COLO668 (cell line): ENCODE measurements around the gene ATE1.
"Not testable (repeated sequence)": the region's sequence is repeated elsewhere in the genome, so short reads cannot be mapped to it uniquely, and the experiment has no call there.

Source experiments
- DNase-seq: peaks from one replicate; lab custom pipeline; 2025; ENCODE audit not compliant: unreplicated experiment; lab: John Stamatoyannopoulos, UW

The ATE1 gene

DNA sequence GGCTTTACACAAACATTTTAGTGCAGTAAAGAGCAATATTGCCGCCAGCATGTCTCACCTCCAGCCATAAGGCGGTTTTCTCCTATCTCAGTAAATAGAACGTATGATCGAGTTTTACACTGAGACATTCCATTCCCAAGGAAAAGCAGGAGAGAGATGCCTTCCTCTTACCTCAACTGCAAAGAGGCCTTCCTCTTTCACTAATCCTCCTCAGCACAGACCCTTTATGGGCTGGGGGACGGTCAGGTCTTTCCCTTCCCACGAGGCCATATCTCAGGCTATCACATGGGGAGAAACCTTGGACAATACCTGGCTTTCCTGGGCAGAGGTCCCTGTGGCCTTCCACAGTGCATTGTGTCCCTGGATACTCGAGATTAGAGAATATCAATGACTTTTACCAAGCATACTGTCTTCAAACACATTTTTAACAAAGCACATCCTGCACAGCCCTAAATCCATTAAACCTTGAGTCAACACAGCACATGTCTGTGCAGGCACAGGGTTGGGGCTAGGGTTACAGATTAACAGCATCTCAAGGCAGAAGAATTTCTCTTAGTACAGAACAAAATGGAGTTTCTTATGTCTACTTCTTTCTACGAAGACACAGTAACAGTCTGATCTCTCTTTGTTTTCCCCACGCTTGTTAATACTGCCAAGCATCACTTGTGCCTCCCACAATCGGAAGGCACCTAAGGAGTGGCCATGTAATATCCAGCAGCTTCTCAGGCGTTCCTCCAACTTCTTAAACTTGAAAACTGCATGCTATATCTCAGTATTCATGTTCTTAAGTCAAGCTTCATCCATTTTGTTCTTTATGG is 2.6 kb upstream of the ATE1 start:
- not testable (repeated sequence) for DNase-seq

- DNase-seq: not testable (repeated sequence)
These were observed 1.9 kb upstream of the ATE1 start for GRCh38 chr10:121929585-121930267.

DNA sequence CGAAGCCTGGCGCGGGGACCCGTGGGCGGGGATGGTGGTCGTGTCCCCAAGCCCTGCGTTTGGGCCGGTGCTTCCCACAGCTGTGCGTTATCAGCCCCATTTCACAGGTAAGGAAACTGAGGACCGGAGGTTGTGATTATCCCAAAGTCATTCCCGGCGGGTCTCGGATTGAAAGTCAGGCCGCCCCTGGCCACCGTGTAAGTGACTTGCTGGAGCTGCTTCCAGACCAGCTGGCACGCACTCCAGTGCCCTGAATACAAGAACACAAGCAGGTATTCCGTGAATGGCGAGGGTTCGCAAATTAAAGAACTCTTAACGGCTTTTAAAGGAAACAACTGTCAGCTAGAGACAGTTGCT is 675 bp upstream of the ATE1 start:
- peak; percentile 35 for DNase-seq

DNA sequence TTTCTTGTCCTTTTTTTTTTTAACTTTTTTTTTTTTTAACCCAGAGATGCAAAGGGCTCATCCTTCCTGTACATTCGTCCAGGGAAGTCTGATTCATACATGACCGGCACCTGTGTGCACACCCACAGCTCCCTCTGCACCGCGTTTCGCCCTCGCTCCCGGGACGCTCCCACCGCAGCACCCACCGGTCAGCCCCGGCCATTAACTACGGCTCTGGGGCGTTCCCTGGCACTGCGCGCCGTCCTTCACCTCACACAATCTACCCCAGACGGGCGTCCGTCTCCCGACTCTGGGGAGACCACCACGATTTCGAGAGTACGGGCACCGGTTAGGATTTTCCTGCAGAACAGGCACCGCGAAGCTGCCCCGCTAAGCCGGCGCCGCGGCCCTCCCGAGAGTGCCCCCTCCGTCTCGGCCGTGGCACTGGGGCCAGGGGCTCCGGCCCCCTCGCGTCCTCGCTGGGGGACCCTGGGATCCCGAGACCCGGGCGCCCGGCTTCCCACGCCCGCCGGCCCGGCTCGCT is 452 bp downstream of the ATE1 start:
- peak; percentile 48 for DNase-seq

DNA sequence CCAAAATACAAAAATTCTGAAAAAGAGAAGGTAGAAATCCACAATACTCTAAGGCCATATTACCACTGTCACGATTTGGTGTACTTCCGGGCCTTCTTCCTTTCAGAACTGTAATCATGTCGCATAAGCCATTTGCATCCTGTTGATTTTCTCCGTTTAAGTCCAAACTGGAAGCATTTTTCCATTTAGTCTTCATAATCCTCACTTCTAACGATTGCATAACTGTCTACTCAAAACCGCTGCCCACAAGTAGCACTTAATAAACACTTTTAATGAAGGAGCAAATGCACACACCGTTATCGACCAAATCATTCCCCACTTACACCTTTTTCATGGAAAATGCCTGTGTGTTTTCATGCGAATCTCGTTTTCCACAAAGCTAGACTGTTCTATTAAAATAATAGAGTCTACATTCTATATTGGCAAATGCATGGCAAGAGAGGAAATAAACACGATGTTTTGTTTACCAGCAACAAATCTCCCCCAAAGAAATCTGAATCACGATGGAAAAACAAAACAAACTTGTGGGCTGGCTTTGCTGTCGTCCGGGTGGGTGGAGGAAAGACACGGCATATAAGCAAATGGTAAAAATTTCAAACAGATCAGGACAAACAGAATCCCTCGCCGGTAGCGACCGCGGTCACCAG is 1.0 kb downstream of the ATE1 start:
- DNase-seq: no peak

DNA sequence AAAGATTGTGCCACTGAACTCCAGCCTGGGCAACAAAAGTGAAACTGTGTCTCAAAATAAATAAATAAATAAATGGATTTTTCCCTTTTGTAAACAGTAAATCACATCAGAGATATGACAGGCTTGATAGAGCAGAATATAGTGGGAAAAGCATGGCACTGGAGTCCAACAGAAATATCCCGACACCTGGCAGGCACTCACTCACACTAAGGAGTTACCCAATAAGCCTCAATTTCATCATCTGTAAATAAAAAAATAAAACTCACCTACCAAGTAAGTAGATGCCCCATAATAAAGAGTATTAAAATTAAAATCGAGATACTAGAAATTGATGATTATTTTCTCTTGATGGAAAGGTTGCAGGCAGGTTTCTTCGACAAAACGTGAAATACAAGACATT is 1.7 kb downstream of the ATE1 start:
- DNase-seq: no peak

DNA sequence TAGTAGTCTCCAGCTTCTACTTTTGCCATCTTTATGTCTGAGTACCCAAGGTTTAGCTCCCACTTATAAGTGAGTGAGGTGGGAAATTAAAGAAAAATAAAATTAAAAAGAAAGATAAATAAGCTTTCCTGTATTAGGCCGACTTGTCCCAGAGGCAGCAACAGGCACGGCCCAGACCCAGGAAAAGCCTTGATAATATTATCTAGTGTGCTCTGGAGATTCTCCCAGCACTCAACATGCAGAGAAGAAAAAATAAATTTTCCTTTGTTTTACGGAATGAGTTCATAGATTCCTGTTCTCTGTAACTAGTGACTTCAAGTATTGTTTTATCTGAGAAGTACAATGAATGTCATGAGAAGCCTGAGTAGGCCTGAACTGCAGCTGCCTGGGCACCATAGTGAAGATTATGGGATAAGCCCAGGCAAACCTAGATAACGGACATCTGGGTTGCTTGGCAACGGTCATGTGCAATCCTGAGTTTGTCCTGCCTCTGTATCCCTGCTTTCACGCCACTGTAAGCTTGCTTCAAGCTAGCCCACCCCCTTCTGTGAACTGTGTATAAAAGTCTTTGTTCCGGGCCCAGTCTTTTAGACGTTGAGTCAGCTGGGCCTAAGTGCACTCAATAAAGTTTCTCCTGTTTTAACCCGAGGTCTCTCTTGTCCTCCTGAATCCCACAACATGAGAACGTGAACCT is 6.4 kb downstream of the ATE1 start:
- DNase-seq: no peak

- DNase-seq: no peak
These were observed 8.2 kb downstream of the ATE1 start for GRCh38 chr10:121919666-121920065.

GRCh38 chr10:121918800-121919199 is 9.0 kb downstream of the ATE1 start:
- not testable (repeated sequence) for DNase-seq

DNA sequence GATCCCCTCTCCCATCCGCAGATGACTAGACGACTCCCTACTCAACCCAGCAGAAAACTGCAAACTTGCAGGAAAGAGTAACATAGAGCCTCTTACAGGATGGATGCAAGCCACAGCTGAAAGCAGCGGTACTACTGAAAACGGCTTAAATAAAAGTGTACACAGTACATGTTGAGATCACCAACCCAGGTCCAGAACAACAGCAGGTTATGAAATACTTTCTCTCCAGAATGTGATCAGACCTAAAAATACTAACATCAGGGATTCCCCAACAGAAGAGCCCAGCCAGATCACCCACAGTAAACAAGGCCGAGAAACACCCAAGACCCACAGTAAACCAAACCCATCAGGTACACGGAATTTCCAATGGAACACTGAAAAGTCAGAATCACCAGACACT is 13.2 kb downstream of the ATE1 start:
- no peak for DNase-seq

DNA sequence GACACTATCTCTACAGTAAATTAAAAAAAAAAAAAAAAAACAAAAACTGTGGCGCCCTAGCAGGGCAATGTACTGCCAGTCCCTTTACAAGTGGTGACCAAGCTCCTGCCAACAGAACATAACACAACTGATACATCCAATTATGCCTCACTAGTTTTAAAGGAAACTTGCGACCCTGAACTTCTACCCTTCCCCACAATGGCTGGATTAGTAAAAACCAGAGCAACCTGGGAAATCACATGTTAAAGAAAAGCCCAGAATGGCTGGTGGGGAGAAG is 16.5 kb downstream of the ATE1 start:
- no peak for DNase-seq

DNA sequence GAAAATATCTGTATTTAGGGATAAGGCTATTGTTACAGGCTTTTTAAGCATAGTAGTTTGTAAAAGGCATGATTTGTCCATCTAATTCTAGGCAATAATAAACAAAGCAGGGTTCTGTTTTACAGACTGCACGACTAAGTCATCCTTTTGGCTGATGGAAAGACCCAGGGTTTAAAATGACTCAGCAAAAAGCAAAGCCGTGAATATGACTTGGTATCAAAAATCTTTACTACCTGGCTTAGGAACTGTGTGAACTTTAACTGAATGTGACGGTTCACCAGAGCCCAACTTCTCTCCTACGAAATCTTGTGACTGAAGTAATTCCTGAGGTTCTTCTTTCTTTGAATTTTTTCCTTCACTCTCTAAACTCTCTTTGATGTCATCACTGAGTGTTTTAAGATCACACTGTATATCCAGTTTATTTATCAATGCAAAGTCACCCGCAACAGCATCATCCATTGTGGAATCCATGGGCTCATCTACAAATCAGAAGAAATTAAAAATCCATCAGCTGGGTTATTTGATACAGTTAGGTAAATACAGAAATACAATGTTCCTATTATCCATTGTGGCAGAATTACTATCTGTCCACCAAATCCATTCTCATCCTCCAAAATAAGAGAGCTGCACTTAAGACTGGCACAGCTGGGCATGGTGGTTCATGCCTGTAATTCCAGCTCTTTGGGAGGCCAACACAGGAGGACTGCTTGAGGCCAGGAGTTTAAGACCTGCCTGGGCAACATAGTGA is 17.0 kb downstream of the ATE1 start:
- no peak for DNase-seq

DNA sequence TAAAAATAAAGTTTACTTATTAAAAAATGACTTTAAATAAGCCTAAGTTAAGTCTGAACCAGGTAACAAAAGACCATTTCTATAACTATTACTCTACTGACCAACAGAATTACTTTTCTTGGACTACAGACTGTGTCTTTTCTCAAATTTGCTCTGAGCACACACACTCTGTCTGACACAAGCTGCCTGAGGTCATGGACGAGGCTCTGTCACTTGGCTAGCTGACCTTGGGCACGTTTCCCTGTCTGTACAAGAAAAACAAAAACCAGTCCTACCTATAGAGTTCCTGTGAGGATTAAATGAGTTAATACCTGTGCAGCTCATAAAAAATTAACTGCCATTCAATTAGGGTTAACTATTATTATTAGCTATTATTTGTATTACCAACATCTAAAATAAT is 22.9 kb downstream of the ATE1 start:
- DNase-seq: no peak

DNA sequence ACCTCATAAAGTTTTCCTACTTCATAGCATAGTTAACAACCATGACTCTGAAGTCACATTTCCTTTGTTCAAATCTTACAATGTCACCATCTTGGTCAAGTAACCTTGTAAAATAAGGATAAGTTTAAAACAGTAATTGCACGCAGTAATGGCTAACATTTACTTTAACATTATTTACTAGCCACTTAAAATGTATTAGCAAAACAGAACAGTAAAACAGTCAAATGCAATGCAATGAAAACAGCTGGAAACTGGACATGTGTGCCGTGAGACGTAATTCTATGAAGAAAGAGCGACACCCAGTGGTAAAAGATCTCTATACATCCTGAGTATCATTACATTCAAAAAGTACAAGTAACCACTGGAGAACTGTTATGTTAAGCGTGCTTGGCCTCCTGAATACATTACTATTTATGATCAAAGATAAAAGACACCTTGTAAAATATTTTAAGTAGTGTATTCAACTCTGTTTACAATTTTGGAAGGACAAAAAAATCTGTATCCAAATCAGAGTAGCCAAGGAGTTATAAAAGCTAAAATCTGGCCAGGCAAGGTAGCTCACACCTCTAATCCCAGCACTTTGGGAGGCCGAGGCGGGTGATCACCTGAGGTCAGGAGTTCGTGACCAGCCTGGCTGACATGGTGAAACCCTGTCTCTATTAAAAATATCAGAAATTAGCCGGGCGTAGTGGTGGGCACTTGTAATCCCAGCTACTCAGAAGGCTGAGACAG is 27.2 kb downstream of the ATE1 start:
- DNase-seq: no peak

DNA sequence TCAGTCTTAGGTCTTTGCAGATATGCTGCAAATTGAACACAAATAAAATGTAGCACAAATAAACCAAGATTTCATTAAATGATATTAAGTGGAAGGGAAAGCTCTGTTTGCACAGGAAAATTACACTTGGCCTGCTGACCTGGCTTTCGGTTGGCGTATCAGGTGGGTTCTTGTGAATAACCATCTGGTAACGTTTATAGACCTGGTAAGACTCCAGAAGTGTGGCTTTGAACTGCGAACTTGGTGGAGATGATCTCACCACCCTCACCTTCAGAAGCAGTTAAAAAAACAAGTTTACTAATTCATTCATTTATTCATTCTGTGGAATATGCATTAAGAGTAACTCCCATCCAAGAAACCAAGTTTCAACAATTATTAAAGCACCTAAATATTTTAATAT is 28.1 kb downstream of the ATE1 start:
- DNase-seq: no peak

DNA sequence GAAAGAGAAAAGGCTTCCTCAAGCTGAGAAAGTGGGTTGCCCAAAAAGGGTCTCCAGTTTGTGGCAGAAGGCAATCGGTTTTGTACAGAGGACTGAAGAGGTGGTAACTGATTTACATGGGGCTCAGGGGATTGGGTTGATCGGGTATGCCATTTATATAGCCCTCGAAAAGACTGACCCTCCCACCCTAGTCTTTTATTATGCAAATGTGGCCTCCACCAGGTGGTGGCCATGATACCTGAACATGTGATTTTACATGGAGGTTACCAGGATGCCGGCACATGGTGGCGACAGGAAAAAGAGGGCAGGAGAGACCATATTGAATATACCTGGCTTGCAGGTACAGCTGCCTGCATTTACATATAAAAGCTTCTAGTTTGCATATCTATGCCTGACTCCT is 36.7 kb downstream of the ATE1 start:
- no peak for DNase-seq

DNA sequence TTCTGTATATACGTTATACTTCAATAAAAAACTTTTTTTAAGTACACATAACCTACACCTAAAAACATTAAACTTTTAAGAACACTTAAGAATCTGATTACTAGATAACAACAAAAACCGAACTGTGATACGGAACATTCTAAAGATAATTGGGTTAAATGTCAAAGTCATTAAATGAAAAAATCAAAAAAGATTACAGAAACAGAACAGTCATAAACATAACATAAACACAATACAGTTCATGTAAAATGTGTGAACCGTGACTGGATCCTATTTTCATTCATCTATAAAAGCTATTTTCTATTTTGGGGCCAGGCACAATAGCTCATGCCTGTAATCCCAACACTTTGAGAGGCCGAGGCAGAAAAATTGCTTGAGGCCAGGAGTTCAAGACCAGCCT is 38.6 kb downstream of the ATE1 start:
- no peak for DNase-seq

- DNase-seq: peak; percentile 33
These were observed 40.7 kb downstream of the ATE1 start for GRCh38 chr10:121886997-121887622.

DNA sequence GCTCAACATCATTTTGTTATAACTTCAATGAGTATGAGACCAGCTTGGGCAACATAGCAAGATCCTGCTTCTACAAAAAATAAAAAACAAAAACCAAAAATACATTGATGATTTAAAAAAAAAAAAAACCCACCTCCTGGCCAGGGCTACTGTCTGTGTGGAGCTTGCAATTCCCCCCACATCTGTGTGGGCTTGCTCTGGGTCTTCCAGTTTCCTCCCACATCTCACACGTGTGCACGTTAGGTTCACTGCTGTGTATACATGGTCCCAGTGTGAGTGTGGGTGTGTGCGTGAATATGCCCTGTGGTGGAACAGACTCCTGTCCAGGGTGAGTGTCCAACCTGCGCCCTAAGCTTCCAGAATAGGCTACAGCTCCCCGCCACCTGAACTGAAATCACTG is 41.6 kb downstream of the ATE1 start:
- no peak for DNase-seq

DNA sequence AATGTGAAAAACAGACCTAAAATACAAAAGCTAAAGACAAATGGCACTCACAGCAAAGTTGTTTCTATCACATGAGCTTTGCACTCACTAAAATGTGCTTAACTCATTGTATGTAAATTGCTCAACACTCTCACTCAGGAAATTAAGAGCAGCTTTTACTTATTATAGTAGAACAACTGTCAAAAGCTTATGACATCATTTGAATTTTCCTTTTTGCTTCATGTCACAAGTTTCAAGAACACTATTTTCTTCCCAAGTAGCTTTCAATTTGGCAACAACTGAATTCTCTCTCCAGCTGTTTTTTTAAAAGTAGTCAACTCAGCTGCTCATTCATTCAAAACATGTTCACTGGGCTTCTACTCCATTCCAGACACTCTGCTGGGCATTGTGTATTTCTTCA is 46.9 kb downstream of the ATE1 start:
- DNase-seq: no peak
